NCI-H510A treated with DMSO at 0.1 percent for 48 hours (cell line): Measurements from ENCODE around the gene ALG14.
A peak's percentile ranks its signal among the peaks of the same experiment; 100 is the strongest.
"Not testable (repeated sequence)": the region's sequence is repeated elsewhere in the genome, so short reads cannot be mapped to it uniquely, and the experiment has no call there.

Experiments
- DNase-seq: peaks from one replicate; lab custom pipeline; 2025; lab: John Stamatoyannopoulos, UW

The ALG14 gene

DNA sequence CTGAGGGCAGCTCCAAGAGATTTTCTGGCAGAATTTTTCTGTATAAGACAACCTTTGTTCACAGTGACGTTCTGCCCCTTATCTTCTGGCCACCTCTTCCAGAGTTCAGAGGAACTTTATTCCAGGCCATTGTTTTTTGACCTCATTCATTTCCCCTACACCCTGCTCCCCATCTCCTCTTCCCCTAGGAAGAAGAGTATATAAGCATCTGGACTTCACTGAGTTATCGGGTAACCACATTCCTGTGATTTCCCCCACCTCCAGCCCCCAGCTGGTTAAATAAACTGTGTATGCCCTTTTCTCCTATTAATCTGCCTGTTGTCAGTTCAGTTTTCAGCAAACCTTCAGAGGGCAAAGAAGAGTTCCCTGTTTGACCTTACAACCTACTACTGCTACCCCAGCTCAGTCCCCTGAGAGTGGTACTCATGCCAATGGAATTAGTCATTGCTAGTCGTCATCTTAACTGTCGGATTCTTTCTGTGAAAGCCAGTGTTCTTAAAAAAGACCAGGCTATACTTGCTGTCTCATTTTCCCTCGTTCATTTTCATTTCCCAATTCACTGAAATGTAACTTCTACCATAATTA is 14.3 kb upstream of the ALG14 start:
- DNase-seq = no peak

DNA sequence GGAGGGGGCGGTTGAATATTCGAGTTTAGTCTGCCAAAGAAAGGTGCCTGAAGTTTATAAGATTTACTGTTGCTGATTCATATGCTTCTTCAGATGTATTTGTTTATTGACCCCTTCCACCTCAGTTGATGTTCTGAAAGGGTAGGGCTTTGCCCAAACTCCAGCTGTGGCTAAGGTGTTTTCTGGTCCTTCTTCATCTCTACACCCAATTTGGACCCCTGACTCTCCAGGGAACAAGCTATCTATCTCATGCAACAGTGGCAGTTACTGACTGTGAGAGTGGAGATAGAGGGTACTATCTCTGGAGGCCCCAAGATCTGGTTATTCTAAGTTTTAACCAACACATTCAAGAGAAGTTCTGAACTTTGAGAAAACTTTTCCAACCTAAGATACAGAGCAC is 12.6 kb upstream of the ALG14 start:
- no peak for DNase-seq

DNA sequence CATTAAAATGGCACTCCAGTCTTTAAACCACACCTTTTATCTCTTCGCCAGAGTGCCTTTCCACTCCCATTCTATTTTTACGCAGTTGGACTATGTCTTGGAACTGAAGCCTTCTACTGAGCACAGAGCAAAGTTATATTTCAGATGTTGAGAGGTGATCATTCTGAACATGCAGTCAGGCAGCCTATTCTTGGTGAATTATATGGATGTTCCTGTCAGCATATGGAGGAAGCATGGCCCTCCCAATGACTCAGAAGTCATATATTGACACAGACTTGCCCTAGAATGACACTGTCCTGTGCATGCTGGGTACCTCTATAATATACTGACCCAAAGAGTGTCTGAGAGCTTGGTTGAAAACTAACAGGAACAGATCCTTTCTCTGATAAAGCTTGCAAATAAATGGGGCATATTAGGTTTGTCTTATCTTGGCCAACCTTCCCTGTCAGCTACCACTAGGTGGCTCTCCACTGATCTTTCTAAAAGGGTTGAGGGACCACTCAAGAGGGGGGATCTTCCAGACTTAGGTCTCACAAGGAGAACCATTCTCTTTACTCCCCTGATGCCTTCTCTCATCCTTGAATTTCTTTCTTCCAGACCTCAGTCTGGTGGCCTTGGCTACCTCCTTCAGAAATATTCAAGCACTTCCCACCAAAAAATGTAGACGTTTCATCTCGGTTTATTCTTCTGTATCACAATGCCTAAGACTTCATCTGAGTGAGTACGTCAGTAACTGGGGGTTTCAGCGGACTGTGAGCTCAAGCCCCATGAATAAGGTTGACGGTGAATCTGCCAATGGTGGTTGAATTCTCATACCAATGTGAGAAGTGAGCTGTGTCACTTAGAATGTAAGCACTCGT is 11.8 kb upstream of the ALG14 start:
- peak; percentile 16 for DNase-seq

DNA sequence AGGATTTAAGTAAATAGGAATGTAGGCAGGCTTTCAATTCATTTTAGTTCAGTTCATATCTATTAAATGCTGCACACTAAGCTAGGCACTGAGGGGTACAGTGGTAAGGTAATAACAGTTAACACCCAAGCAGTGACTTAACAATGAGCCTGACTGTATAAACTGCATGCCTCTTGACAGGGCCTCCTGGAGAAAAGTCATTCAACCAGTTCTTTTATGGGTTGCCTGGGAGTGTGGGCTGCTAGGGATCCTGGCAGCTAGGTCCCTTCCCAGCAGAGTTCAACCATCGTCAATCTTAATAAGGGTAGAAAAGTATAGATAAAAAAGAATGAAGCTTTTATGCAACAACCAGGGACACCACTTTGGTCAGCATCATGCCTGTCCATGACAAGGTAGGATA is 8.1 kb upstream of the ALG14 start:
- DNase-seq = no peak

DNA sequence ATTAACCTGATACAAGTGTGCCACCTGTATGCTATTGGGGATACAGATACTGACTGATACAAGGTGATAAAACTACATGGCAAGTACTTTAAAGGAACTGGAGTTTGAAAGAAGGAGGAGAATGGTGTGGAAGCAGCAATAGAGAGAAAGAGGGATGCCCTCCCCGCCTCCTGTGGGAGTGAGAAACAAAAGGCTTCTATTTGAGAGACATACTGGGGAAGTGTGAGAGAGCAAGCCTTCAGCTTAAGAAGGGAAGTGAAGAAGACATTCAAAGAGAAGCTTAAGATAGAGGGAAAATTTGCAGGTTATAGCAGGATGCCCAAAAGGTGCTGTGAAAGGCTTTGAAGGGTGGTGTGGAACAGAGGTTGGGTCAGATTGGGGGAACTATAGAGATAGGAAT is 7.7 kb upstream of the ALG14 start:
- DNase-seq = no peak

DNA sequence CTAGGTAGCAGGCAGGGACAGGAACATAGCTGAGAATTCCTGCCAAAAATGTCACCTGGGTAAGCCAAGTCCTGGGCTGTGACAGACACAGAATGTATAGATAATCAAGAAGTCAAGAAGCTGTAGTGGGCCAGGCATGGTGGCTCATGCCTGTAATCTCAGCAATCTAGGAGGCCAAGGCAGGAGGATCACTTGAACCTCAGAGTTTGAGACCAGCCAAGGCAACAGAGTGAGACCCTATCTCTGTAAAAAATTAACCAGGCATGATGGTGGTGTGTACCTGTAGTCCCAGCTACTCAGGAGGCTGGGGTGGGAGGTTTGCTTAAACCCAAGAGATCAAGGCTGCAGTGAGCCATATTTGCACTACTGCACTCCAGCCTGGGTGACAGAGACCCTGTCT is 3.3 kb upstream of the ALG14 start:
- no peak for DNase-seq

DNA sequence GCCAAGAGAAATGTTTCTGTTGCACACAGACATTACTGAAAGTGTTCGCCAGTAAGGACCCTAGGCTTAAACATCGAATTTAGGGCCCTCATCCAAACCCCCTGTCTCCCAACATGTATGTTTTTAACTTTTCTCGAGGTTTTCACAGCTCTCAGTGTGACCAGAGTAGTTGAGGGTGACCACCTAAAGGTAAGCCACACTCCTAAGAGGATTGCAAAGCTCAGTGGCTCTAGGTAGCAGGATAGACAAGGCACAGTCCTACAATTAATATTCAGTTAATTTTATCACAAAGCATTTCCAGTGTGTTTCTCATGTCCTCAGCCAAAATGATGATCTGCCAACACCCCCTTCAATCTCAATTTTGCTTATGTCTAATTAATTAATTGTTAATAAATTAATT is 695 bp upstream of the ALG14 start:
- DNase-seq = no peak

DNA sequence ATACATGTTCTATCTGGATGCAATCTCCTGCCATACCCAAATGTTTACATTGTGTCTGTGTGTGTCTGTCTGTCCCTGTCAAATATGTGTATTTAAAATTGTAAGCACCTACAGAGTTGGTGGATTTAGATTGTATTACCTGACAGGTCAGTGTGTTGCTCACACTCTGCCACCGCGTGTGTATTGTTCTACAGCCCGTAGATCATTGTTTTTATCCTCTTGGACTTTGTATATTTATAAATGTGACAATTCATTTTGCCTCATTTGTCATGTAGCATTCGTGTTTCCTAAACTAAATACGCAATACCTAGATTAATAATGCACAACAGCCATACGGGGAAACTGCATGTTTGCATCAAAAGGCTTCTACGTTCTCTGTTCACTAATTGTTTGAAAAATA is 634 bp downstream of the ALG14 start:
- no peak for DNase-seq

DNA sequence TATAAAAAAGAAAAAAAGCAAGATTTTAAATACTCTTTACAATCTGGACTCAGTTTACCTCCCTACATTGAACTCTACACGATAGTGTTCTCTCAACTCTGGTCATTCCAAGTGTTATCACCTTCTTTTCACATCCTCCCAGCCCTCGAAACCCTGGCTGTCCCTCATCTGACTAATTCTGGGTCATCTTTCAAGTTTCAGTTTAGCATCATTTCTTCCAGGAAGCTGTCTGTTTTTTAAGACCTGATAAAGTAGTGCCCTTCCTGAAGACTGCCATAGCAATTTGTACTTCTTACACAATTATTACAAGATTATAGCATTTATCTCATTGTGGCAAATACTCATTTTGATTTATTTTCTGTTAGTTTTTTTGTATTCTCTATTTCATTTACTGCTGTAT is 1.2 kb downstream of the ALG14 start:
- no peak for DNase-seq

DNA sequence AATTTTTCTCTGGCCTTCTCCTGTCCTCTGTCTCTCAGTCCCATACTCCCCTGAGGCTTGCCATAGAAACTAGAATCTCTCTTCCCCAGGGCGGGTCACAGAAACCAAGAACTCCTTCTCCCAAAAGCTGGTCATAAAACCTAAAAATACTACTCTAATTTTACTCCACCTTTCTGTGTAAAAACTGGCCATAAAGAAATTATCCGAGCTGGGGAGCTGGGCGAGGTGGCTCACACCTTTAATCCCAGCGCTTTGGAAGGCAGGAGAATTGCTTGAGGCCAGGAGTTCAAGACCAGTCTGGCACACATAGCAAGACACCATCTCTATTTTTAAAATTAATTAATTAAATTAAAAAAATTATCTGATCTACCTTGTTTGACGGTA is 3.0 kb downstream of the ALG14 start:
- no peak for DNase-seq

DNA sequence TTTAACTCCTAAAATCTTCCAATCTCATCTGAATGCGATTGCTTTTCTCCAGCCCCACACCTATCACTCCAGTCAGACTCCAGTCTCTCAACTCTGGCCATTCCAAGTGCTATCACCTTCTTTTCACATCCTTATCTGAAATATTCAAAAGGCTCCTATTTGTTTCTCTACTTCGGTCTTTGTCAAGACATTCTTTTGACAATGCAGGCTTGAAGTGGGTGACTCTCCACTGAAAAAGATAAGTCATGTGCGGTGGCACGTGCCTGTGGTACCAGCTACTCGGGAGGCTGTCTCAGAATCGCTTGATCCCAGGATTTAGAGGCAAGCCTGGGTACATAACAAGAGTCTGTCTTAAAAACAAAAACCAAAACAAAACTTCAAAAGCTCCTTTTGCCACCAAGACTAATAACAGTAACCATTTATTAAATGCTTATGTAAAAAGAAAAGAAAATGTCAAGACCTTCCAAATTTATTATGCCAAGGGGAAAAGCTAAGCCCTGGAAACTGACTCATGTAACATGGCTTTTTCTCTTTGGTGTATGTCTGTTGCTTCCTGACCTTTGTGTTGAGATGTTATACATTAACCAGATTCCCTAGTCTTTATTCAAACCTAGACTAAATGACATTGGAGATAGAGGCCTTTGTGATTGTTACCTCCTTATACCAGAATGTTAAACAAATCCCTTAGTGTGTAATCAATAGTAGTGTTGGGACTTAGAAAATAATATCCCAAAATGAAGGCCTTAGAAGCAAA is 3.6 kb downstream of the ALG14 start:
- DNase-seq = no peak

DNA sequence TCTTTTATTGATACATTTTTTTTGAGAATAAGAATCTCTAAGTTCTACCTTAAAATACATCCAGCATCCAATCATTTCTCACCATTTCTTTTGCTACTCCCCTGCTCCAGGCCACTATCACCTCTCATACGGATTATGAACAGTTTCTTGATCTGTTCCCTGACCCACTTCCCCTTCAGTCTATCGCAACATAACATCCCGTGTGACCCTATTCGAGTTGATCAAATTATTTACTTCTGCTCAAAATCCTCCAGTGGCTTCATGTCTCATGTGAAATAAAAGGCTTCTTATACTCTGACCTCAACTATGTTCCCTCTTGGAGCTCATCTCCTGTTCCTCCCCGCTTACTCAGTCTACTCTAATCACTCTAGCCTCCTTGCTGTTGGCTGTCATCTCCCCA is 5.2 kb downstream of the ALG14 start:
- DNase-seq = no peak

DNA sequence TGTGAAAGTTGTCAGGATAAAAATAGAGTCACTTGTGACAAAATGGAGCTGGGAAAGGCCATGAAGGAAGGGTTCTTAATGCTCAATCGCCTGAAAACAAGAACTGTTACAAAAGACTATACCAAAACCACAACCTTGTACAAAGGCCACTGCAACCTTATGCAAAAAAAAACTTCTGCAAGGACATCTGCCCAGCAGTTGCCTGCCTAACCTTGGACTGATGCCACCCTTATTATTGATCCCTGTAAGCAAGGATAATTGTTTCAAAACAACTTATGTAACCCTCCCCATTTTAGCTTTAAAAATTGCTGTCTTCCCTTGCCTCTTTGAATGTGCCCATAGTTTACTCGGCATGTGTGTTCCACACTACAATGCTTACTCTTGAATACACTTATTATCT is 5.7 kb downstream of the ALG14 start:
- peak; percentile 18 for DNase-seq

DNA sequence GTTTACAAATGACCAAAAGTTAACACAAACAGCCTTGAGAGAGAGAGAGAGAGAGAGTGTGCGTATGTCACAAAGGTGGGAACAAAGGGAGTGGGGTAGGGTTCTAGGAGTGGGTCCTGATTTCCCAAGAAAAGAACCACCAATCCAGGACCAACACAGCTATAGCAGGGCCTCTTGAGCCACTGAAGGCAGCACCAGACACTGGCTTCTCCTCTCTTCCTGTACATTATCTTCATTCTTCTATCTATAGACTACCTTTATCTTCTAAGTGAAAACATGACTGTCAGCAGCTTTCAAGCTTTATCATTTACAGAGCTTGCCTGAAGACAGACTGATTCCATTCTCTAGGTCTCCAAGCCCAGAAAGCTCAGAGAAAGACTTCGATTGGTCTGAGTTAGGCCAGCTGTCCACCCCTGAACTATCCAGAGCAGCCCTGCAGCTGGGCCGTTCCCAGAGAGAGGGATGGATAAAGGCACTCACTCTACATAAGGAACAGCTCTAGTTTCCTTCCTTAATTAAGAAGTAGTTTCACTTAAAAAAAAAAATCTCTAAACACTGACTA is 11.2 kb downstream of the ALG14 start:
- DNase-seq = no peak

DNA sequence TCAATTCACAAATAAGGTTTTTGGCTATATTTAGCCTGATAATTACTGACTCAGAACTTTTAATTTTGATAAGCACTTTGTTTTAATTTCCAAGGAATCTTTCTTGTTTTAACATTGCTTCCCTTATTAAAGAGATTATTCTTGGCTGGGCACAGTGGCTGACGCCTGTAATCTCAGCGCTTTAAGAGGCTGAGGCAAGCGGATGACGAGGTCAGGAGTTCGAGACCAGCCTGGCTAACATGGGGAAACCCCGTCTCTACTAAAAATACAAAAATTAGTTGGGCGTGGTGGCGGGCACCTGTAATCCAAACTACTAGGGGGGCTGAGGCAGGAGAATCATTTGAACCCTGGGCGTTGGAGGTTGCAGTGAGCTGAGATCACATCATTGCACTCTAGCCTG is 13.8 kb downstream of the ALG14 start:
- no peak for DNase-seq

DNA sequence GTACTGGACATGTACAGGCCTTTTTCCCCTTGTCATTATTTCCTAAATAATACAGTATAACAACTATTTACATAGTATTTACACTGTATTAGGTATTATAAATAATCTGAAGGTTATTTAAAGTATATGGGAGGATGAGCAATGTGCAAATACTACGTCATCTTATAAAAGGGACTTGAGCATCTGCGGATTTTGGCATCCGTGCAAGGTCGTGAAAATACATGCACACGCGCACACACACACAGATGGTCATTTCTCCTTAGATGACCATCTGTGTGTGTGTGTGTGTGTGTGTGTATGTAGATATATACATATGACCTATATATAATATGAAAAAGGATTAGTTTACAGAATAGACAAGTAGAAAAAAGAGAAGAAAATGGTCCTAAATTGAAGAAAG is 15.4 kb downstream of the ALG14 start:
- no peak for DNase-seq

DNA sequence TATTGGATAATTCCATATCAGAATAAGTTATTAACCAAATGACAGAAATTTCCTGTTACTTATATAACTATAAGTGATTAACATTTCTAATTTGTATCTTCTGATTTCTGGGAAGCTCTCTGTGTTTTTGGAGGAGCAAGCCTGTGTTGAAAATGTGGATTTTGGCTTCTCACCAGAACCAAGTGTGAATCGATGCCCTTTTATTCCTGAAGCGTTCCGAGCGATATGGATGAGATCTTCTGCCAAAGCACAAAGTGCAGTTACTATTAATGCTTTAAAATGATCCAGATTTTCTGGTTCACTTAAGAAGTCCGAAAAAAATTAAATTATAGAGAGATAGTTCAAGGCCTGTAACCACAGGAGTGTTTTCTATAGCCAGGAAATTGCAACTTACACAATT is 22.8 kb downstream of the ALG14 start:
- DNase-seq = no peak

DNA sequence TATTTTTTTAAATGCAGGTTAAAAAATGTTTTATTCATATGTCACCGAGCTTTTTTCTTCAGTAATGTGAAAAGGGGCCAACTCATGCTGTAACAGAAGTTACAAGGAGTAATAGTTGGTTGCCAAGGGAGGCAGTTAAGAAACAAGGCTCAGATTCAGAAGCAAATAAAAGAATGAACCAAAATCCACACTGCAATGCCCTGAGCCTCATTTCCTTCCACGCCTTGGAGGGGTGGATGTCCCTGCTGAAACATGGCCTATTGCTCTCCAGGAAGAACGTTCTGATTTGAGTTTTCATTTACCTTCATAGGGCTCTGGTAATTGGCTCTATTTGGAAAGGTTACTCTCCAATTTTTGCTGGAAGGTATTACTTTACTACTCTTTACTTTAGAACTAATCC is 24.4 kb downstream of the ALG14 start:
- DNase-seq = no peak

DNA sequence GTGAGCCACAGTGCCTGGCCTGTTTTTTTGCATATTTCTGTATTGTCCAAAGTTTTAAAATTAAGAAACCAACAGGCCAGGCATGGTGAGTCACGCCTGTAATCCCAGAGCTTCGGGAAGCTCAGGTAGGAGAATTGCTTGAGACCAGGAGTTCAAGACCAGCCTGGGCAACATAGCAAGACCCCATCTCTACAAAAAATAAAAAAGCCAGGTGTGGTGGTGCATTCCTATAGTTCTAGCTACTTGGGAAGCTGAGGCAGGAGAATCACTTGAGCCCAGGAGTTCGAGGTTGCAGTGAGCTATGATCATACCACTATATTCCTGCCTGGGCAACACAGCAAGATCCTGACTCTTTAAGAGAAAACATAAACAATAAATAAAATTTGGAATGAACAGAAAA is 25.1 kb downstream of the ALG14 start:
- DNase-seq = not testable (repeated sequence)

DNA sequence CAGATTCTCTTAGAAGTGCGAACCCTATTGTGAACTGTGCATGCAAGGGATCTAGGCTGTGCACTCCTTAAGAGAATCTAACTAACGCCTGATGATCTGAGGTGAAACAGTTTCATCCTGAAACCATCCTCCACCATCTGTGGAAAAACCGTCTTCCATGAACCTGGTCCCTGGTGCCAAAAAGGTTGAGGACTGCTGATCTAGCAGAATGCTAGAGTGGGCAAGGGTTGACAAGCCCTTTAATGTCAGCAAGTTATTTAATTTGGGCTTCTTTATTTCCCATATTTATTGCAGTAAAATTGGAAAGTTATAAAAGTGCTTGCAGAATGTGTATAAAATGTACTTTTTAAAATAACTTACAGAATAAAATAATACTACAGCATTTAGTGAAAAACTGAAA is 26.4 kb downstream of the ALG14 start:
- no peak for DNase-seq

DNA sequence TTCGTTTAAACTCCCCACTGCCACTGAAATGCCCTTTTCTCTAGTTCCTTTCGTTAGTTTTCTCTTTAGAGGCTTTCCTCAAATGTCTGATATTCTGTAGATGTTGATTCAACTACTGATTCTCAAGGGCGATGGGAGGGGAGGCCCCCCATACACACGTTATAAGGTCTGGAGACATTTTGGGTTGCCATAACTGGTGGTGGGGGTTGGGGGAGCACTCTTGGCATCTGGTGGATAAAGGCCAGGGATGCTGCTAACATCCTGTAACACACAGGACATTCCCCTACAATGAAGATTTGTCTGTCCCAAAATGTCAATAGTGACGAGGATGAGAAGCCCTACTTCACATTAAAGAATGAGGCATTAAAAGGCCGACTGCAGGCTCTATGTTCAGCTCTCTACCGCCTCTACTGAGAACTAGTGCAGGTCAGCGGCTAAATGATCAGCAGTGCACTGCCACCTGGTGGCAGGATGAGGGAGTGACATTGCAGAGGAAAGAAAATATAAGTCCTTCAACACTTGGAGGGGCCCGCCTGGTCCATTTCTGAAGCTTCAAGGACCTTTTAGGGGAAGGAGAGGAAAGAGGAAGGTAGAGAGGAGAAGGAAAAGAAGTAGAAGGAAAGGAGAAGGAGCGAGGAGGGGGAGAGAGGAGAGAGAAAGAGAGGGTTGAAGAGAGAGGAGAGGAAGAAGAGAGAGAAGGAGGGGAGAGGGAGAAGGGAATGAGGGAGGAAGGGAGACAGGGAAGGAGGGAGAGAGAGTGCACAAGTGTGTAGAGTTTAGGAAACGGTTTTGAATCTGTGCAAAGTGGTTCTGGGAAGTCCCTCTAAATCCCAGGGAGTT is 29.4 kb downstream of the ALG14 start:
- peak; percentile 89 for DNase-seq

DNA sequence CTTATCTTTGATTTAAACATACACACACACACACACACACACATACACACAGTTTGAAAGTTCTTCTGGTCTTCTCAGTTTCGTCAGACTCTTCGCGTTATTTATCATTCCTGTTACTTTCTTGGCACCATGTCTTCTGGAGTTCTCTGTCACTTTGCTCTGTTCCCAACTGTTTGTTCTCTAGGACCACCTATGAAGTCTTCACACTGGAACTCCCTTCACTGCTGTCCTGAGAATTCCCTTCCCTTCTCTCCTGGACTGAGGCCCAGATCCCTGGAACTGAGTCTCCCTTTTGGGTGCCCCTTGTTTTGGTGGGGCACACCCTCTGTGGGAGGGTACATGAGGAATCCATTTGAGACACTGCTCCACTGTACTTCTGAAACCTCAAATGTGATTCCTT is 30.5 kb downstream of the ALG14 start:
- no peak for DNase-seq
